GM18909 (cell line): ENCODE measurements around the gene RREB1.

ENCODE experiments used
- ATAC-seq: cut with Tn5 transposase; IDR thresholded peaks from one replicate; pipeline ENCODE4 v1.9.1; 2021; ENCODE audit warnings: mild to moderate bottlenecking; ENCODE audit not compliant: unreplicated experiment, poor library complexity

Gene RREB1

GRCh38 chr6:7122684-7123083 is 14.9 kb downstream of the RREB1 start:
- ATAC-seq, result no peak

- ATAC-seq, result no peak
Measured at GRCh38 chr6:7124114-7124513, 16.4 kb downstream of the RREB1 start.

DNA sequence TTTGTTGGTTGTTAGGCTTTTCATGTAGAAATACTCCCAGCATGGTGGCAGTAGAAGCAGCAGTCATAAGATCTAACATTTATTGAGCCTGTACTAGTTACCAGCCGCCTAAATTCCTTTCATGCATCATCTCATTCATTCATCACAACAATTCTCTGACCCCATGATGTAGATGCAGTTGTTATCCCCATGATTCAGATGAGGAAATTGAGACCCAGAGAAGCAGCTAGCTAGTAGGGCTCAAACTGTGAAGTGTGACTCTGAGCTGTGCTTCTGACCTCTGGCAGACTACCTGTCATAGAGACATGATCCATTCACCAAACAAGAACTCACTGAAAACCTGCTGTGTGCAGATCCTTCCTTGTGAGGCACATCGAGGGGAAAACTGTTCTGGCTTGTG is 16.9 kb downstream of the RREB1 start:
- no peak for ATAC-seq

DNA sequence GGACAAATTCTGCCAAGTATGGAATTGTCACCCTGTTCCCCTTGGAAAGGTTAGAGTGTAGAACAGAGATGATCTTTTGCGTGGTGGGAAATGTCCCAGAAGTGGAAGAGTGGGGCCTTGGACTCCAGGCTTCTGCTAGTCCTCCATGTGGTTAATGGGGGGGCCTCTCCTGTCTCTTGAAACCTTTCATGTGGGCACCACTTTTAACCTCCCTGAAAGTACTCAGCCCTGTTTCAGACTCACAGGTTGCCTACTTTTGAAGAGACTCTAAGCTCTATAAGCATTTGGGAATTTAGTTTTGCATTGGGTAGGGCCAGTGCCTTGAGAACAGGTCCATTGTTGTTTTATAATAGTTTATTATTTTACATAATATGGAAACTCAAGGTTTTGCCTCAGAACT is 17.5 kb downstream of the RREB1 start:
- no peak for ATAC-seq

- no peak for ATAC-seq
Measured at GRCh38 chr6:7126754-7127153, 19.0 kb downstream of the RREB1 start.

DNA sequence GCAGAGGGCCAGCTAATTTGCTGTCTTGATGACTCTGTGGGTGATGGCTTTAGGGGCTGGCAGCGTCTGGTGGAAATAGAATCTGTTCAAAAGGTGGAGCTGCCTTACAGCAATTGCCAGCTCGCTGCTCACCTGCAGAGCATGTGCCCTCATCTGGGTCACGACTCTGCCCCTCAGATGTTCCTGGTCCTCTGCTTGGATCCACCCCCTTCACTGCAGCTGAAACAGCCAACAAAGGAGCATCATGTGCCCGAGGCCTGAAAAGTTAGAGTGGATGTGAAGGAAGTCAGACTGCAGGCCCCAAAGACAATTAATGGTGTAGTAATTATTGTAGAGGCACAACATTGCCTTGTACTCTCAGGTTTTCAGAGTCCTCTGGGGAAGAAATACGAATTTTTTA is 19.9 kb downstream of the RREB1 start:
- ATAC-seq, result no peak

DNA sequence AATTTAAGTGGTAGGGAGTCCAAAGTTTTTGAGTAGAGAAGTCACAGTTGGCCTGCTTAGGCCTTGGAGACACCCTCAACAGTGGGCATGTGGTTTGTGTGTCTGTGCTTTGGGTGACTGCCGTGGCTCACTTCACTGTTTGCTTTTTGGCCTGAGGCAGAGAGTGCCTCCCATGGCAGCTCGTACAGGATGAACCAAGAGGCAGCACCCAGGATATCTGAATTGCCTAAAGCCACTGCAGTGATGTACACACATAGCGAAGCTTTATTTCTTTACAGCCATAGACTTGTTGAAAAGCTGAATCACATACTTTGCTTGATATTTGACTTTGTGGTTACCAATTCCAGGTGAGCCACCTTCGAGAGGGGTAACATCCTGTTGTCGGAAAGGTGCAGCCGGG is 21.6 kb downstream of the RREB1 start:
- no peak for ATAC-seq

GRCh38 chr6:7129784-7130569 is 22.2 kb downstream of the RREB1 start:
- ATAC-seq, result no peak

DNA sequence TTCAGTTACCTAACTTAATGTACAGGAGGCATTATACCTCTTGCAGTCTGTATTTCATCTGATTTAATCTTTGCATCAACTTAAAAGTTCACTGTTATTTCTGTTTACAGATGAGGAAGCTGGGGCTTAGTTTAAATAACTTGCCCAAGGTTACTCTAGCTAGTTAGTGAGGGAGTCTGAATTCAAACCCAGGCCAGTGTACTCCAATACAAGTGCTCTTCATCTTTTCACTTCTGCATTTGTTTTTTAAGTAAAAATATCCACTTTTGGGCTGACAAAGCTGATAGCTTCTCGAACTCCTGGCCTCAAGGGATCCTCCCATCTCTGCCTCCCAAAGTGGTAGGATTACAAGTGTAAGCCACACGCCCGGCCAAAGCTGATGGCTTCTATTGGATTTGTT is 23.6 kb downstream of the RREB1 start:
- no peak for ATAC-seq

- no peak for ATAC-seq
Measured at GRCh38 chr6:7132398-7133035, 24.8 kb downstream of the RREB1 start.

DNA sequence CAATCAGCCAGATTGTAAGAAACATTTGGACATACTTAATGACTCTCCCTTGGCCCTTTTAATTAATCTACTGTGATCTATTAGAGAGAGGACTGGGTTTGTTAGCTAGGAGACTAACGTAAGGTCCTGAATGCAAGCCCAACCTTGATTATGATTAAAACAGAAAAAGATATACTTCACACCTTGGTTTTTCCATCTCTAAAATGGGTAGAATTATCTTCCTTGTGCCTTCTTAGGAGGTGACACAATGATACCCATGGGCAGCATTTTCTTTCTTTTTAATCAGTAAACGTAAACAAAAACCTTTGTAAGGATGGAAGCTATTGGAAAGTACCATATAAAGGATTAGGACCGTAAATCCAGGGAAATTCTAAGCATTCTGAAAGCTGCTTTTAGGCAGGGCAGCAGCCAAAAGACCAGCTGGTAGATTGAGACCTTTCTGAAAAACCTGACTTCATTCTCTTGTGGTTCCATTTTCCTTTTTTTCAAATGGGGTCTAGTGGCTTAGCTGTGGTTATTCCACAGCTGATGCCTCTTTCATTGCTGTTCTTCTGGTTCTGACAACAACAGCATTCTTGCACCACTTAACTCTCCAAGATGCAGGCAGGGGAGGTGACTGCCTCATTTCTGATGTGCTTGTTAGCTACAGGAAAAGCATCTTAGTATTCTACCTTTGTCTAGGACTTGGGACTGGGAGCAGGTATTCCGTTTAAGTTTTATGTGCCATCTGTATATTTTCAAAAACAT is 27.4 kb downstream of the RREB1 start:
- ATAC-seq, result no peak

DNA sequence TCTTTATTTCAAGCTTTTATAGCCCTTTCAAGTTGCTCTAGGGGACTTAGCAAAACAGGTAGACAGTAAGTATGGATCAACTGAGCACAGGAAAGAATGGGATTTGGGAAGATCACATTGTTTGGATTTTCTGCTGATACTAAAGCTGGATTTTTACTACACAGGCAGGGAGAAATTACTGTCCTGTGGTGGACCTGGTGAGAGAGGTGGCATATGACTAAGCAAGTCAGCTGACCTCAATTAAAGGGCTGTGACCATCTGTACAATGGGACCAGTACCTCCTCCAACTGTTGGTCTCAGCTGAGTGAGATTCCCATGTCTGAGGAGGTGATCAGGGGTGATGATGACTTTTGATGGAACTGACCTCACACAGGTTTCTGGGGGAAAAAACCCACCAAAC is 28.0 kb downstream of the RREB1 start:
- ATAC-seq, result no peak

GRCh38 chr6:7136859-7137334 is 29.1 kb downstream of the RREB1 start:
- peak; percentile 54 for ATAC-seq

- ATAC-seq, result peak; percentile 45
Measured at GRCh38 chr6:7137335-7138045, 29.7 kb downstream of the RREB1 start.

DNA sequence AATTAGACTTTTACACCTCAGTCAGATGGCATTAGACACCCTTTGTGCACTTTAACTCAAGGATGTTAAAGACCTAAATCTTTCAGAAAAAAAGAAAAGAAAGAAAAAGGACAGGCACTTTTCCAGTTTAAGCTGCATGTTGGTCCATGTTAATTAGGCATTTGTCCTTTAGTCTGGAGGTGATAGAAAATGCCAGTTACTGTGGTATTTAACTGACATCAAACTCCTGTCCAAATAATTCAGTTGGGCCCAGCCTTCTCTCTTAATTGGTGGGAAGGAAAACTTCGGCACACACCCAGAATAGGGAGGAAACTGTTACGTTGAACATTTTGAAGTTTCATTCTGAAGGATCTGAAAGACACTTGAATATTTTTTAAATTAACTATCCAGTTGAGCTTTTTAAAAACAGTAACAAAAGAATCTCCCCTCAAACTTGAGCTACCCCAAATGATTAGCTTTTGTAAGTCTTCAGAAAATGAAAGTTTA is 30.3 kb downstream of the RREB1 start:
- ATAC-seq, result no peak

DNA sequence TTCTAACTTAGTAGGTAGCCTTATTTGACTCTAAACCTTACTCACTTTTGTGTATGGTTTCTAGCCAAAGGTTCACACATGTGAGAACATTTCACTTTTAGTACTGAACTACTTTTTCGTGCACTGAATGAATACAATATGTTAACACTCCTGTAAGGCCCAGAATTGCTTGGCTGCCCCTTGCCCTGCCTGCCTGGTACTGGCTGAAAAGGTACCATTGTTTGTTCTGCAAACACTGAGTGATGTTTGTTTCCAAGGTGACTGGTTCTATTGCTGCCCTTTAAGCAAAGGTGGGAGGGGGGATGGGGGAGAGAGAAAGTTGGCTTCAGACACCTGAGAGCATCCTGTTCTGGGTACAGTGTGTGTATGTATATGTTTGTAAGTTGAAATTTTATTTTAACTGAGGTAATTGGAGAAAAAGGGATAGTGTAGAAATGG is 31.2 kb downstream of the RREB1 start:
- no peak for ATAC-seq

DNA sequence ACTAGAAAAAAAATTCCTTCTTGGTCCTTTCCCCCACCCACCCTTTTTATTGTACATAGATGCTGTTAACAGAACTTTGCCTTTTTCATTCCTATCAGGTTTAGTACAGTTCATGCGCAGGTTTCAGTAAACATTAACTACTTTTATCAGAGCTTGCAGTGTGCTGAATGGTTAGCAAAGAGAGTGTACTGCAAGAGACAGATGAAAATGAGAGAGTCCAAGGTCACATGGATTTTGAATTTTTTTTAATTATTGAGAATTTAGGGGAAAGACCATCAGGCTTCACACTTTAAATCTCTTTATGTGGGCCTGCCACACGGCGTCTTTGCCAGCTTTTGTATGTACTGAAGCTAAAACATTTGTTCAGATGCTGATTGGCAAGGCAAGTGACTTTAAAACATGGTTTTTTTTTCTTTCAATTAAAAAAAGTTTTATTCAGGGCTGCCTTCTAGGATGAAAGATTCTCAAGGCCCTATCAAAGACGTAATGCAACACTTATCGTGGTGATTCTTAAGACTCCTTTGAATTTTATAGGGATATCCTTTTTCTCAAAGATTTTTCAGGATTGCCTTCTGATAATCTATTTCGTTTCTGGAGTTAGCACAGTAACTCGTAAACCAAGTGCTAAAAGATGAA is 32.2 kb downstream of the RREB1 start:
- no peak for ATAC-seq

DNA sequence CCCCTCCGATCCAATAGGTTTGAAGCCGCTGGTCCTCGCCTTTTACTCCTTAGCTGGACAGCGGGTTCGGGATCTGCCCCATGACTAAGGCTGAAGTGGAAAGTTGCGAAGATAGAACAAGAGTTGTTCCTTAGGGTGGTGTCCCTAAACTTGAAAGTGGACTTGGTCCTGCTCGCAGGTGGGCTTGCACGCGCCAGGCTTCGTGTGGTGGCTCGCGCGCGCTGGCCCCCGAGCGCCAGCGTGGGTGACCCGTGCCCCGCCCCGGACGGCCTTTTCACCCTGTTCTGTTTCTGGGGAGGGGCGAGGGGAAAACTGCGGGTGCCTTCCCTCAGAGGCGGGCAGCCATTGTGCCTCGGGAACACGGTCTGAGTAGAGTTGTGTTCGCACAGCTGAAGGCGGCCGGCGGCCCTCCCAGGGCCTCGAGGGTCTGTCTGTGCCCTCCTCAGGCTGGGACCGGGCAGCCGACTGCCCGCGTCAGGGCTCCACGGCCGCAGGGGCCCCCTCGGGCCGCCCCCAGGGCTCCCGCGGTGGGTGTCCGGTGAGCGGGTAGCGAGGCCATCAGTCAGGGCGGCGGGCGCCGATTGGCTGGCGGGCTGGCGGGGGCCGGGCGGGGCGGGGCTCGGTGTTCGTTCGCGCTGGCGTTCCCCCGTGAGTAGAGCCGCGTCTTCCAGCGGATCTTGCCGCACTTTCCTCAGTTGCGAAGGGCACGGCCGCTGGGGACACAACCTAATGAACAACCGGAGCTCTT is 33.0 kb downstream of the RREB1 start:
- peak; percentile 57 for ATAC-seq

DNA sequence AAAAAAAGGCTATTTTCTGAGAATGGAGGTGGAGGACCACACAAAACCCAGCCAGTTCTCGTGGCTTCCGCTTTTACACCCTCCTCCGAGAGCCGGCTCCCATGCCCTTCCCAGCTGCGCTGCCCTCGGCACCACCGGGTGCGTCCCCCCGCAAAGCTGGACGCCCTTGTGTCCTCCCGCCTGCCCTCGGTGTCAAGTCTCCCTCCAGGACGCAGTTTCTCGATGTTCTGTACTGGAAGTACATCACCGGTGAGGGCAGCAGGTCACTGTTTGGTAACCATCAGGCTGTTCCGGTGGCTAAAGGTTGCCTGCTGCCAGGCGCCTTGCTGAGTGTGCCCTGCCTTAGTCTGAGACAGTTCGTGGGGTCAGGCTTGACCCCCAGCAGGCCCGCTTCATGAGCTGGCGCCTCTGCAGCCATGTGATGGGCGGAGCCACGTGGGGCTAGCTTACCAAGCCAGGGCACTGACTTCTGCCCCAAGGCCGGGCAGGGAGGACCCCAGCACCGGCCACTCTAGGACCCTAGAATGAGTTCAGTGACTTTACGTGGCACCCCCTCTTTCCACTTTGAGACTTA is 34.6 kb downstream of the RREB1 start:
- ATAC-seq, result no peak
